Osteocyte (in vitro differentiated cells): ENCODE data around the gene IL20RB. TPM values are rescaled to one million over a fixed set of nuclear protein-coding genes. Genes with fewer than 3 reads are reported as not detected.

Source experiments
- DNase-seq: peaks from one replicate; pipeline ENCODE4 v3.0.0; 2021; ENCODE audit warnings: mixed read lengths; ENCODE audit not compliant: unreplicated experiment; ENCODE audit errors: extremely low spot score
- H3K27ac Mint-ChIP-seq: one replicate; pipeline ENCODE4 v1.8.0; 2021; ENCODE audit warnings: mild to moderate bottlenecking, mixed read lengths; ENCODE audit not compliant: unreplicated experiment
- H3K27me3 Mint-ChIP-seq: one replicate; pipeline ENCODE4 v1.8.0; 2021; ENCODE audit warnings: mixed read lengths; ENCODE audit not compliant: unreplicated experiment
- H3K36me3 Mint-ChIP-seq: one replicate; pipeline ENCODE4 v1.8.0; 2021; ENCODE audit warnings: mixed read lengths; ENCODE audit not compliant: unreplicated experiment
- H3K4me1 Mint-ChIP-seq: one replicate; pipeline ENCODE4 v1.8.0; 2021; ENCODE audit warnings: mixed read lengths; ENCODE audit not compliant: unreplicated experiment
- H3K4me3 Mint-ChIP-seq: one replicate; pipeline ENCODE4 v1.8.0; 2021; ENCODE audit warnings: mild to moderate bottlenecking, moderate library complexity, mixed read lengths; ENCODE audit not compliant: unreplicated experiment
- H3K9me3 Mint-ChIP-seq: one replicate; pipeline ENCODE4 v1.8.0; 2021; ENCODE audit warnings: mixed read lengths; ENCODE audit not compliant: unreplicated experiment
- total RNA-seq: library from RNA; stranded (reverse); gene quantifications from 2 replicates; pipeline ENCODE4 v1.2.1, GENCODE V29; 2021
- TF ChIP-seq, protein P1 (sequence below): fragments of 200-600 bp; sonication (generic); IDR thresholded peaks from 2 replicates; pipeline ENCODE4 v1.5.0; 2021; ENCODE audit warnings: antibody characterized with exemption, mild to moderate bottlenecking, moderate library complexity

Gene IL20RB
- total RNA-seq, 1 donor from 2014 or later = not detected

DNA sequence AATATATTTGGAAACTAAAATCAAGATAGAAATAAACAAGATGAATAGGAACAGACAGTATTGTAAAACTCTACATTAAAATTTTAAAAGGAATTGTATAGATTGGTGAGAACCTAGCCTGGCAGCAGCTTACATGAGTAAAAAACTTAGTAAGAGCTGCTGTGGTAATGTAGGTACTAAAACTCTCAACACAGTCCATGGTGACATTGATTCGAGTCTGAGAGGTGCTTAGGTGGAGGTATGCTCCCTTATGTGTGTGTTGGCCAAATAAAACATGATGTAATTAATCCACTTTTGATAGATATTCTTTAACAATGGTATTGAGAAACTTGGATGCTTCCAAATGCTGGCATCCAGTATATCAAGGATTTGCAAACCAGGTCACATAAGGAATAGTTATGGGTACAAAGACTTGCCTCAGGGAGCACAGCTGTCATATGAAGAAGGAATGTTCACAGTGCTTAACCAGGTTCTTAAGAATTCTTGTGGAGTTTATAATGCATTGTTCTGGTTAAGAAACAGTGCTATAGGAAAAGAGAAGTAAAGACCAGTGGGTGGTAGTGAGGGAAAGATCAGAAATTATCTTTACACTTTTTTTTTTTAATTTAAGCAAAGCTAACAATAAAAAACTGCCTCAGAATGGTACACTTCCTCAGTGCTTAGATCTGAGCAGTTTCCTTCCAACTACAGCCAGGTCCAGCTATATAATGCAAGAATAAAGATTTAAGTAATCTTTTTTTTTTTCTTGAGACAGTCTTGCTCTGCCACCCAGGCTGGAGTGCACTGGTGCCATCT, 24.6 kb upstream of the IL20RB start:
- TF ChIP-seq, protein P1, sequence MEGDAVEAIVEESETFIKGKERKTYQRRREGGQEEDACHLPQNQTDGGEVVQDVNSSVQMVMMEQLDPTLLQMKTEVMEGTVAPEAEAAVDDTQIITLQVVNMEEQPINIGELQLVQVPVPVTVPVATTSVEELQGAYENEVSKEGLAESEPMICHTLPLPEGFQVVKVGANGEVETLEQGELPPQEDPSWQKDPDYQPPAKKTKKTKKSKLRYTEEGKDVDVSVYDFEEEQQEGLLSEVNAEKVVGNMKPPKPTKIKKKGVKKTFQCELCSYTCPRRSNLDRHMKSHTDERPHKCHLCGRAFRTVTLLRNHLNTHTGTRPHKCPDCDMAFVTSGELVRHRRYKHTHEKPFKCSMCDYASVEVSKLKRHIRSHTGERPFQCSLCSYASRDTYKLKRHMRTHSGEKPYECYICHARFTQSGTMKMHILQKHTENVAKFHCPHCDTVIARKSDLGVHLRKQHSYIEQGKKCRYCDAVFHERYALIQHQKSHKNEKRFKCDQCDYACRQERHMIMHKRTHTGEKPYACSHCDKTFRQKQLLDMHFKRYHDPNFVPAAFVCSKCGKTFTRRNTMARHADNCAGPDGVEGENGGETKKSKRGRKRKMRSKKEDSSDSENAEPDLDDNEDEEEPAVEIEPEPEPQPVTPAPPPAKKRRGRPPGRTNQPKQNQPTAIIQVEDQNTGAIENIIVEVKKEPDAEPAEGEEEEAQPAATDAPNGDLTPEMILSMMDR = no peak
- H3K9me3 Mint-ChIP-seq = no peaks in the 10 kb centered on the region
- peaks cover 36% of the 10 kb centered on the region for H3K4me1 Mint-ChIP-seq
- peaks cover 25% of the 10 kb centered on the region for H3K36me3 Mint-ChIP-seq
- DNase-seq = no peak
- H3K4me3 Mint-ChIP-seq = no peak overlapping the region
- no peak overlapping the region for H3K27ac Mint-ChIP-seq
- no peaks in the 10 kb centered on the region for H3K27me3 Mint-ChIP-seq

DNA sequence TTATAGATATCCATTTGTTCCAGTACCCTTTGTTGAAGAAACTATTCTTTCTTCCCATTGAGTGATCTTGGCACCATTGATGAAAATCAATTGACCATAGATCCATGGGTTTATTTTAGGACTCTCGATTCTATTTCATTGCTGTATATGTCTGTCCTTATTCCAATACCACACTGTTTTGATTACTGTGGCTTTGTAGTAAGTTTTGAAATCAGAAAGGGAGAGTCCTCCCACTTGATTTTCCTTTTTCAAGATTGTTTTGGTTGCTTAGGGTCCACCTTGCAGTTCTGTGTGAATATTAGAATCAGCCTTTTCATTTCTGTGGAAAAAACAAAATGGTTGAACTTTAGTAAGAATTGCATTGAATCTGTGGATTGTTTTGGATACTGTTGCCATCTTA, 20.6 kb upstream of the IL20RB start:
- Mint-ChIP-seq H3K9me3 (peaks cover 5% of the 10 kb centered on the region), H3K27me3 (no peaks in the 10 kb centered on the region), H3K27ac (no peak overlapping the region), H3K4me3 (no peak overlapping the region), H3K36me3 (peaks cover 28% of the 10 kb centered on the region), H3K4me1 (peaks cover 35% of the 10 kb centered on the region)
- TF ChIP-seq, protein P1 = no peak
- no peak for DNase-seq

DNA sequence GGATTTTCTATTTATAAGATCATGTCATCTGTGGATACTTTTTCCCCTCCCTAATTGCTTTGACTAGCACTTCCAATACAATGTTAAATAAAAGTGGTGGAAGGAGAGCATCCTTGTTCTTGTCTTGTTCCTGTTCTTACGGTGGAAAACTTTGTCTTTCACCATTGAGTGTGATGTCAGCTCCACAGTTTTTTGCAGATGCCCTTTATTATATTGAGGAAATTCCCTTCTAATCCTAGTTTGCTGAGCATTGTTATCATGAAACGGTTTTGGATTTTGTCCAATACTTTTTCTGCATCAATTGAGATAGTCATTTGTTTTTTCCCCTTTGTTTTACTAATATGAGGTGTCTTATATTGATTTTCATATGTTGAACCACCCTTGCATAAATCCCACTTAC, 19.9 kb upstream of the IL20RB start:
- no peaks in the 10 kb centered on the region for H3K27me3 Mint-ChIP-seq
- peaks cover 5% of the 10 kb centered on the region for H3K9me3 Mint-ChIP-seq
- TF ChIP-seq, protein P1 = no peak
- H3K36me3 Mint-ChIP-seq = peaks cover 26% of the 10 kb centered on the region
- peaks cover 37% of the 10 kb centered on the region for H3K4me1 Mint-ChIP-seq
- DNase-seq = no peak
- H3K27ac Mint-ChIP-seq = no peak overlapping the region
- H3K4me3 Mint-ChIP-seq = no peak overlapping the region

DNA sequence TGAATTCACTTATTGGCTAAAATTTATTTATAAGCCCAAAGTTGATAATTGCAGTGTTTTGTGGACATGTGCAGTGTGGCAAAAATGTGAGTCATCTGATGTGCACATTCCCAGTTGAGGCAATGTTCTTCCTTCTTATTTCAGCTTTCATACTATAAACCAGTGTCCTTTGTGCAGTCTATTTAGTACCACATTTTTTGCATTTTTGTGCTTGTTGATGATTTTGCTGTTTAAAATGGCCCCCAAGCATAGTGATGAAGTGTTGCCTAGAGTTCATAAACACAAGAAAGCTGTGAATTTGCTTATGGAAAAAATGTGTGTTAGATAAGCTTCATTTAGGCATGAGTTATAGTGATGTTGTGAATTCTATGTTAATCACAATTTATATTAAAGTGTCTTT, 19.4 kb upstream of the IL20RB start:
- TF ChIP-seq, protein P1 = no peak
- Mint-ChIP-seq H3K27me3 (no peaks in the 10 kb centered on the region), H3K9me3 (peaks cover 5% of the 10 kb centered on the region), H3K4me1 (peaks cover 39% of the 10 kb centered on the region), H3K36me3 (peaks cover 28% of the 10 kb centered on the region), H3K27ac (no peak overlapping the region), H3K4me3 (no peak overlapping the region)
- DNase-seq = no peak

DNA sequence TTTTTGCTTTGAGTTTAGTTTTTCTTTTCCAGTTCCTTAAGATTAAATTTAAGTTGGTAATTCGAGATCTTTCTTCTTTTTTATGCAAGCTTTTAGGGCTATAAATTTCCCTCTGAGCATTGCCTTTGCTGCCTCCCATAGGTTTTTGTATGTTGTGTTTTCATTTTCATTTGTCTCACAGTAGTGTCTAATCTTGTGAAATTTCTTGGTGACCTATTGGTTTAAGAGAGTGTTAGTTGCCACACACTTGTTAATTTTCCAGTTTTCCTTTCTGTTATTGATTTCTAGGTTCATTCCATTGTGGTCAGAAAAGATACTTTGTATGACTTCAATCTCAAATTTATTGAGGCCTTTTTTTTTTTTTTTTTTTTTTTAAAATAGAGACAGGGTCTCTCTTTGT, 18.3 kb upstream of the IL20RB start:
- H3K4me1 Mint-ChIP-seq = peaks cover 35% of the 10 kb centered on the region
- no peak overlapping the region for H3K4me3 Mint-ChIP-seq
- no peak overlapping the region for H3K27ac Mint-ChIP-seq
- peaks cover 23% of the 10 kb centered on the region for H3K36me3 Mint-ChIP-seq
- no peaks in the 10 kb centered on the region for H3K27me3 Mint-ChIP-seq
- H3K9me3 Mint-ChIP-seq = peaks cover 5% of the 10 kb centered on the region
- TF ChIP-seq, protein P1 = no peak
- no peak for DNase-seq
